D341Med (cell line): ENCODE results near the gene ZNF101.
A peak's percentile ranks its signal among the peaks of the same experiment; 100 is the strongest.

ENCODE experiments used
- DNase-seq: peaks from one replicate; pipeline ENCODE4 v3.0.0; 2012; ENCODE audit warnings: low spot score

Gene ZNF101

DNA sequence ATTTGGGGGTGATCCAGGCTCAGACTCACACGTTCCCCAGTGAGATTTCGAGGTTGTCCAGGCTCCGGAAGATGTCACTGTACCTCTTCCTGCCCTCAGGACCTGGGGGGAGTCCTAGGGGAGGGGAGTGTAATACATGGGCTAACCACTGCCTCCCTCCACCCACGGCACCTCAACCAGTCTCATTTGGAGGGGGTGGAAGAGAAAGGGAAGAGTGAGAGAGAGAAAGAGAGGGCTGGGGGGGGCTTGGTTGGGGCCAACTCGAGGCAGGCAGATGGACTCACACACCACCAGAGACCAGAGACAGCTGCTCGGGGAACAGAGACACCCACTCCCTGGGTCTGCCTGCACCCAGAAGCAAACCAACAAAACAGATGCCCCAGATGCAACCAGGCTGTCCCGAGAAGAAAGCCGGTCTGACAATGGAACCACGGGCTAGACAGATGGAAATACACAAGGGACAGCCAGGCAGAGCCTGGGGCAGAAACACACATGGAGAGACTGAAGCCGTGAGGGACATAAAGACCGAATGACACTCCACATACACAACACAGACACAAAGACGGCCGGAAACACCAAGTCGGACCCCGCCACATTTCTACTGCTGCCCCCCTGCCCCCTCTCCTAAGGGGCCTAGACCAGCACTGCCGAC, 26.0 kb upstream of the ZNF101 start:
- DNase-seq: peak; percentile 62

GRCh38 chr19:19643158-19644053, 25.2 kb upstream of the ZNF101 start, which contains the start of gene GMIP:
Gene GMIP (minus strand): TSS chr19:19643657. CDS start chr19:19643529, 128 bp downstream.
- peak; percentile 89 for DNase-seq

DNA sequence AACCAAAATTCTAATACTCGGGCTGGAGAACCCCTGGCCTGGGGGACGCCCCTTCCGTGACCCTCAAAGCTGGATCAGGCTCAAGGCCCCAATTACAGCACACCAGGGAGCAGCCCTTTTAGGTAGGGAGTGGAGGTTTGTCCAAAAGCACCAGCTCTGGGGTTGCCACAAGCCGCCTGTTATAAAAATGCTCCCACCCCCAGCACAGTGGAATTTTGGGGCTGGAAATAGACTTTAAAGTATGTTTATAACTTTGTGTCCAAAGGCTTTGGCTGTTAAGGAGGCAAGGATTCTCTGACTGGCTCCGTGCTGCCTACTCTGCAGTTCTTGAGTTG, 24.6 kb upstream of the ZNF101 start:
- DNase-seq: no peak

DNA sequence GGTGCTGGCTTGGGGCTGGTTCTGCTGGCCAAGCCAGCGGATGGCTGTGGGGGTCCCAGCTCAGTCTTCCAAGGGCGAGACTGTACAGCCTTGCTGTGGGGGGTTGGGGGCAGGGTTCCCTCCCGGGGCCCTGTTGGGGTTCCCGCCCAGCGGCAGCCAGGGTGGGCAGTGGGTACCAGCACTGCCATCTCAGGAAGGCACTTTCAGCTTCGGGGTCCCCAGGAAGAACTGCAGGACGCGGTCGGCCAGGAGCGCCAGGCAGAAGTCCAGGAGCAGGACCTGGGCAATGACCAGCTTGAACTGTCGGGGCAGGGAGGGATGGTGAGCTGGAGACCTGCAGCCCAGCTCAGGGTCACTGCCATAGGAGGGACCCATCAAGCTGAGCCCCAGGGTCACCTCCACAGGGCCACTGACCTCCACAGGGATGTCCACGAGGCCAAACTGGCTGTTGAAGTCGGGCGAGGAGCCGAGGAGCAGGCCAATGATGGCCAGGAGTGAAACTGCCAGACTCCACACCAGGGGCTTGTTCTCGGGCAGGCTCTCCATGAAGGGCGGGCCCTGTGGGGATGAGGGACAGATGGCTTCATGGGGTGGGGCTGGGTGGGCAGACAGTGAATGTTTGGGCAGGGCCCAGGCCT, 23.3 kb upstream of the ZNF101 start:
- no peak for DNase-seq

GRCh38 chr19:19647037-19647835, 21.4 kb upstream of the ZNF101 start:
- DNase-seq: no peak

DNA sequence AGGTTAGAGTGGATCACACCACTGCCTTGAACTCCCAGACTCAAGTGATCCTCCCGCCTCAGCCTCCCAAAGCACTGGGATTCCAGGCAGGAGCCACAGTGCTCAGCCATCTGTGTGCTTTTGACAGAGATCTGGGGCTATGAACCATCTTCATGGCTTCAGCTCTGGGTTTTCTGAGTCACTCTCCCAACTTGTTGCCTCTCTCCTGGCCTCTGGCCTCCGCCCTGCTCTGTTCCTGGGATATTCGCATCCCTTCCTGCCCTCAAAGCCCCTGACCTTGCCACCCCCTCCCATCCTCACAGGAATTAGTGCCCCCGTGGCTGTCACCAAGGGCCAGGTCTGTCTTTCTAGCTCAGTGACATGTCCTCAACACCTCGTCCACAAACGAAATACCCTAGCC, 19.5 kb upstream of the ZNF101 start:
- no peak for DNase-seq

DNA sequence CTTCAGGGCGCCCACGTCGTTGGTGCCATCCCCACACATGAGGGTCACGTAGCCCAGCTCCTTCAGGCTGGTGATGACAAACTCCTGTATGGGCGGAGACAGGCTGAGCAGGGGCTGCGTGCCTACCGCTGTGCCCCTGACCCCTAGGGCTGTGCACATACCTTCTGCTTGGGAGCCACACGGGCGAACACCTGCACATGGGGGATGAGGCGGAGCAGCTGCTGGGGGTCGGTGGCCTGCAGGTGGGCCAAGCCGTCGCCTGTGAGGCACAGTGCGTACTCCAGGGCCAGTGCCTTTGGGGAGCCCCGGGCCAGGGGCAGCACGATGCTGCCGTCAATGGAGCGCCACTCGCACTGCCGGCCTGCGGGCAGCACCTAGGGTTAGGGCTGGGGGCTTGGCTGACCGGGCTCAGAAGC, 19.1 kb upstream of the ZNF101 start:
- DNase-seq: no peak

DNA sequence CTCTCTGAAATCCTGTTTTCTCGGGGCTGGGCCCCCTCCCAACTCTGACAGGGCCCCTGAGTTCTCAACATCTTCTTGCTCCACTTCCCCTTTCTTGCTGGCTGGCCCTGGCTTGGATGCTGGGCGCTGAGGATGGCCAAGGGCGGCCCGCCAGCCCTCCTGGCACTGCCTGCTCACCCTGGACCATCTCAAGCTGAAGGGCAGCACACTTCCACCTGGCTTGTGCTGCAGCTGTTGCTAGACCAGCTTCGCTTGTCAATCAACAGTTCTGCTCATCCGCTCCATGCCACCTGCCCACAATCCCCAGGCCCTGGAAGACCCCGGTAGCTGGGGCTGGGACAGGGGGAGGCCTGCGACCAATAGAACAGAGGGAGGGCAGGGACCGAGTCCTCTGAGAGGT, 18.3 kb upstream of the ZNF101 start:
- no peak for DNase-seq

DNA sequence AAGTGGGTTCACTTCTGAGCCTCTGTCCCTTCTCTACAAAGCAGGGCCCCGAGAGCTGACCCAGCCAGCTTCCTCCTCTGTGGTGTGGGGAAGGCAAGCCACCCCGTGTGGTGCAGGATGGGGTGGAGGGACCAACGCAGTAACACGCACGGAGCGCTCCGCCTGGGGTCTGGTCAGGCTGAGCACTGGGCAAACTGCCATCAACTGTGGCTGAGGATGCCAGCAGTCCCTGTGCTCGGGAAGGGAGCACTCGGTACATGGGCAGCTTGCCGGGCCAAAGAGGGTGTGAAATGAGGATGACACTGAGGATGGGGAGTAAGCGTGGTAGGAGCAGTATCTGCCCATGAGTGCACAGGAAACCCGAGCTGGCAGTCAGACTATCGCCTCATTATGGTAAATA, 17.6 kb upstream of the ZNF101 start:
- DNase-seq: peak; percentile 19

DNA sequence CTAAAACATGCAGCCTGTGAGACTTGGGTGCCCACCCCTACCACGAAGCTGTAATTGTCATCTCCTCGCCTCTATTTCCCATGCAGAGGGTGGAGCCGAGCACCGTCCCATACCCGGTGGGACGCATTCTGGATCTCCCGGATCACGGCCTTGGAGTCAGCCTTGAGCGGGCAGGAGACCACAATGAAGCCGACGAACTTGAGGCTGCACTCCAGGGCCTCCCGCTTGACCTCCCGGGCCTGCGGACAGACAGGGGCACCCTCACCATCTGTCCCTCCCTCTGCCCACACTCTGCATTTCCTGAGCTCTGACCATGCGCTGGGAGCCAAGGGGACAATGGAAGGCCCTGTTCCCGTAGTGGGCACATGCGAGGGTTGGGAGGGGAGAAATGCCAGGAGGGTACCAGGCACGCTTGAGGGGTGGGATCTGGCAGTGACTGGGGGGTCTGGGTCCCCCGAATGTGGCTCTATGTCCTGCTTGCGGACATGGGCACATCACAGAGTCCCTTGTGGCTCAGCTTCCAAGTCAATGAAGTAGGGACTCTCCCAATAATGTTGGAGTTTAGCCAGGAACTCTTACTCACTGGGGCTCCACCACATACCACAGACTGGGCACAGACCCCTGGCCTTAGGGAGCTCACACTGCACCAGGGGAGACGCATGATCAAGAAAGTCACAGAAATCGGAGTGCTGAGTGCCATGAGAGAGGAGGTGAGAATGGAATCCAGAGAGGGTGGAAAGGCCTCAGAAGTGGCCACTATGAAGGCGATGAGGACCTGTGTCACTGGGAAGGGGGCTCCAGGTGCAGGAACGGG, 15.9 kb upstream of the ZNF101 start:
- DNase-seq: peak; percentile 19

- peak; percentile 17 for DNase-seq
Observed at GRCh38 chr19:19653597-19654147, 15.0 kb upstream of the ZNF101 start.

- DNase-seq: peak; percentile 20
Observed at GRCh38 chr19:19654441-19654840, 14.2 kb upstream of the ZNF101 start.

DNA sequence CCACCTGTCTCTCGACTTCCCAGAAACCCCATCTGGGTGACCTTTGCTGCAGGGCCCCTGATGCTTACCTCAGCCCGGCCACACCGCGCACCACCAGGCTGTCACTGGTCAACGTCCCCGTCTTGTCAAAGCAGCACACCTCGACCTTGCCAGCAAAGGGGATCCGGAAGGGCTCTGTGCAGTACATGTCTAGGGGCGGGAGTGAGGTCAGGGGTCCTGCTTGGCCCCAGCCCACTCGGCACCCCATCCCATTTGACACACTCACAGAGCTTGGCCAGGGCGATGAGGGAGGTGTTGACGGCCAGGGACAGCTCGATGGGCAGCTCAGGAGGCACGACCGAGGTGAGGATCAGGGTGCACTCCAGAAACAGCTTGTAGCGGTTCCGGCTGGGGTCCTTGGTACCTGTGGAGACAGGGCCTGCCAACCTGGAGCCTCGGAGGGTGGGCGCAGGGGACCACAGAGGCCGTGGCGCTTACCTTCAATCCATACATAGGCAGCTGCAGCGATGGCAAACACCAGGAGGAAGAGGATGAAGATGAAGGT, 13.5 kb upstream of the ZNF101 start:
- DNase-seq: no peak

DNA sequence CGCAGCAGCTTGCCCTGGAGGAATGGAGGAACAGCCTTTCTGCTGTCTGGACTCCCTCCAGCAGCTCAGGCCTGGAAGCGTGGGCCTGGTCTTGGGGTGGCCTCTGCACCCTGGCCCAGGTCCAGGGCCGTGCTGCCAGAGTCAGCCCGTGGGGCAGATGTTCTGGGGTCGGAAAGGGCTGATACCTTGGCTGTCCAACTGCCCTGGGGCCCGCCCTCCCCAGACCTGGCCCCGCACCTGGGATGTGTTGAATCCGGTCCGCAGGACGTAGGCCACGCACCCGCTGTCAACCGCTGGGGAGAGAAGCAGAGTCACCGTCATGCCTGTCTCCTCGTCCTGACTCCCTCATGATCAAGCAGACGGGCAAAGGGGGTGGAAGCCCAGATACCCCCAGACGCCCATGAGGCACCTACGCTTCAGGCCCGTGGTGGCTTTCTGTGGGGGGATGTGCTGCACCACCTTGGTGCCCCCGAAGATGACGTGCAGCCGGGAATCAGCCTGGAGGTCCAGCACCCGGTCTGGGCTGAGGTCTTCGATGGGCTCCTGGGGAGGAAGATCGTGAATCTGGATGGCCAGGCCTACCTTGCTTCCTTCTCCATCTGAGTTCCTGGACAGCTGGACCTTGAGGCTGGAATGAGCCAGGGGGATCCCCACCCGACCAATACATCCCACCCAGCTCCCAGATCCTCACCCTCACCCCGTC, 12.8 kb upstream of the ZNF101 start:
- no peak for DNase-seq

- DNase-seq: peak; percentile 59
Observed at GRCh38 chr19:19656451-19657396, 11.9 kb upstream of the ZNF101 start.

DNA sequence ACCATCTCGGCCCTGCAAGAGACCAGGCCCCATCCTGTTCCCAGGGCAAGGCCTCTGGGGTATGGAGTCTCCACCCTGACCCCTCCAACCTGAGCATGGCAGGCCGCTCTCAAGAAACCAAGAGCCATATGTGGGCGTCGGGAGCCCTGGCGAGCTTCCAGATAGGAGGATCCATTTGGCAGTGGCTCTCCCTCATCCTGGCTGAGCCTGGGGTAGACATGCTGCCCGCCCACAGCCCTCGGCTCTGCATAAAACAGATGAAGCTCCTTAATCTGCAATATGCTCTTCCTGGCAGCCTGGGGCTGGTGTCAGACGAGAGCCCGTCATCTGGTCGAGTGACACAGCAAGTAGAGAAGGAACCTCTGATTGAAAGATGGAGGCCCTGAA, 11.2 kb upstream of the ZNF101 start:
- peak; percentile 86 for DNase-seq

GRCh38 chr19:19659646-19660245, 8.9 kb upstream of the ZNF101 start:
- DNase-seq: no peak

- no peak for DNase-seq
Observed at GRCh38 chr19:19661141-19661674, 7.4 kb upstream of the ZNF101 start.
